GM21381 (cell line): ENCODE results near the gene ALDH16A1.

Experiments
- ATAC-seq: cut with Tn5 transposase; IDR thresholded peaks from one replicate; pipeline ENCODE4 v1.9.1; 2021; ENCODE audit warnings: mild to moderate bottlenecking, moderate library complexity; ENCODE audit not compliant: unreplicated experiment

Gene ALDH16A1

DNA sequence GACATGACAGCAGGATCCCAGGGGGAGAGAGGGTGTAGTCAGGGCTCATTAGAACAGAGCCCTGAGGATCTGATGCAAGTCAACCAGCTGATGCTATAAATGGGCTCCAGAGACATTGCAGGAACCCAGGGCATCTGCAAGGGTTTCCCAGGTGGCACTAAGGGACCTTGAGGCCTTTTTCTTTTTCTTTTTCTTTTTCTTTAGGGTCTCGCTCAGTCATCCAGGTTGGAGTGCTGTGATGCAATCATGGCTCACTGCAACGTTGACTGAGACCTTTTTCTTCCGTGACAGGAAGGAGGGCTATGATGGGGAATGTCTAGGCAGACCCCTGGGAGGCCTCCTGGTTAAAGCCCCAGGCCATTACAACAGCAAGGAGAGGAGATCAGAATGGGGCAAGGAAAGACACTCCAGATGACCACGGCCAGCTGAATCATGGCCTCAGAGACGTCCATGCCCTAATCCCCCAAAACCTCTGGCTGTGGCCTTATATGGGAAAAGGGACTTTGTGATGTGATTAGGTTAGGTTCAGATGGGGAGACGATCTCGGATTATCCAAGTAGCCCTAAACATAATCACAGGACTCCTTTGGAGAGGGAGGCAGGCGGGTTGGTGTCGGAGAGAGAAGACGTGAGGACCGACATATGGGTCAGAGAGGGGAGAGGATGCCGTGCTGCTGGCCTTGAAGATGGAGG is 54.9 kb downstream of the ALDH16A1 start:
- no peak for ATAC-seq

DNA sequence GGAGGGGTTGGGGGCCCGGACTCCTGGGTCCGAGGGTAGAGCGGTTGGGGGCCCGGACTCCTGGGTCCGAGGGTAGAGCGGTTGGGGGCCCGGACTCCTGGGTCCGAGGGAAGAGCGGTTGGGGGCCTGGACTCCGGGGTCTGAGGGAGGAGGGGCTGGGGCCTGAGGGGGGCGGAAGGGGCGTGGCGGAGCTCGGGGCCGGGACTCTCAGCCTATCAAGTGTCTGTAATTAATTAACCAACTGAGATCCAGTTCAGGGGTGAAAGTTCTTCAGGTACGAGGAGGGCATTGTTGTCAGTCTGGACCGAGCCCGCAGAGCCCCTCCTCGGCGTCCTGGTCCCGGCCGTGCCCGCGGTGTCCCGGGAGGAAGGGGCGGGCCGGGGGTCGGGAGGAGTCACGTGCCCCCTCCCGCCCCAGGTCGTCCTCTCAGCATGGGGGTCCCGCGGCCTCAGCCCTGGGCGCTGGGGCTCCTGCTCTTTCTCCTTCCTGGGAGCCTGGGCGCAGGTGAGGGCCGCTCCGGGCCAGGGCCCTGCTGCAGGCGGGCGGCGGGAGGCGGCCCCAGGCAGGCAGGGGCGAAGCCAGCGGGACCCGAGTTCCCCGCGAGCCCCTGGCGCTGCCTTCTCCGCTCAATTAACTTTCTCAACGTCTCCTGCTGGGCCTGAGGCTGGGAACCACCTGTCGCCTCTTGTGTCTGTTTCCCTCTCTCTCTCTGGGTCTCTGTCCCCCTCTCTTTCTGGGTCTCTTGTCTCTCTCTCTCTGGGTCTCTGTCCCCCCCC is 60.1 kb downstream of the ALDH16A1 start:
- no peak for ATAC-seq

GRCh38 chr19:49513746-49514118 is 60.7 kb downstream of the ALDH16A1 start:
- no peak for ATAC-seq

DNA sequence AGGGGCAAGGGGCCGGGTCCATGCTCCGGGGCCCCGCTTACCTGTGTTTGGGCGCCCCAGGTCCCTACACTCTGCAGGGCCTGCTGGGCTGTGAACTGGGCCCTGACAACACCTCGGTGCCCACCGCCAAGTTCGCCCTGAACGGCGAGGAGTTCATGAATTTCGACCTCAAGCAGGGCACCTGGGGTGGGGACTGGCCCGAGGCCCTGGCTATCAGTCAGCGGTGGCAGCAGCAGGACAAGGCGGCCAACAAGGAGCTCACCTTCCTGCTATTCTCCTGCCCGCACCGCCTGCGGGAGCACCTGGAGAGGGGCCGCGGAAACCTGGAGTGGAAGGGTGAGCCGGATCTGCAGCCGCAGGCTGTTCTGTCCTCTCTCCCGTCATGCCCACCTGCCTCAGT is 61.1 kb downstream of the ALDH16A1 start:
- ATAC-seq = no peak

DNA sequence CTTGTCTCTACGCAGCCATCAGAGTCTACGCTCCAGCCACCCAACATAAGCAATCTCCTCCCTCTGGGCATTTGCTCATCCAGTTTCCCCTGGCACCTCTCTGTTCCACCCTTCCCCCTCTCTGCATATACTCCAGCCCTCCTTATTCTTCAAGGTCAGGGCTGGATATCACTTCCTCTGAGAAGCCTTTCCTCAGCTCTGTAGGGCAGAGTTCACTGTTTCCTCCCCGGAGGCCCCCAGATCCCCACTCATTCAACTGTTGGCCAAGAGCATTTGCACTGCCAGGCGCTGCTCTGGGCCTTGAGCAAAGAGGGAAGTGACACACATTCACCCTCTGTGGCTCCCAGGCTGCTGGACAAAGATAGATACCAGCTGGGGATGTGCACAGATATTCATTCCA is 62.7 kb downstream of the ALDH16A1 start:
- ATAC-seq = no peak

DNA sequence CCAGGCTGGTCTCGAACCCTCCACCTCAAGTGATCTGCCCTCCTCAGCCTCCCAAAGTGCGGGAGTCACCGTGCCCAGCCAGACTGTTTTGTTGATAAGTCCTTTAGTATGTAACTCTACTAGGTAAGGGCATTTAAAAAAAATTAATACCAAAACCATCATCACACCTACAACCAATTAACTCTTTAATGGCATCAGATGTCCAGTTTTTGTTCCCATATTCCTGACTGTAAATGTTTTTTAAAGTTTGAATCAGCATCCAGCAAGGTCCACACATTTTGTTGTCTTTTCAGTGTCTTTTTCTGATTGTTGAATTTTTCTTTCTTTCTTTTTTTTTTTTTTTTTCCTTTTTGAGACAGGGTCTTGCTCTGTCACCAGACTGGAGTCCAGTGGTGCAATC is 65.0 kb downstream of the ALDH16A1 start:
- no peak for ATAC-seq
